Osteoblast (primary cell): ENCODE measurements around the gene KCNC3. TPM values are rescaled to one million over a fixed set of nuclear protein-coding genes. Genes with fewer than 3 reads are reported as not detected.
"Not testable (repeated sequence)": the region's sequence is repeated elsewhere in the genome, so short reads cannot be mapped to it uniquely, and the experiment has no call there.

ENCODE experiments used
- DNase-seq: peaks from one replicate; pipeline ENCODE4 v3.0.0; 2011; ENCODE audit warnings: low spot score, mixed read lengths; ENCODE audit not compliant: insufficient read length; ENCODE audit errors: missing footprints
- H2AFZ ChIP-seq: 2 replicates; pipeline ENCODE4 v1.6.0; 2011; ENCODE audit warnings: mild to moderate bottlenecking, low read length
- H3K27ac ChIP-seq: 2 replicates; pipeline ENCODE4 v1.5.1; 2011; ENCODE audit warnings: mild to moderate bottlenecking, low read depth, low read length, moderate library complexity
- H3K27me3 ChIP-seq: 2 replicates; pipeline ENCODE4 v1.6.0; 2012; ENCODE audit warnings: mild to moderate bottlenecking, control low read depth, inconsistent platforms, low read length, moderate library complexity; ENCODE audit not compliant: insufficient read depth
- H3K36me3 ChIP-seq: 2 replicates; pipeline ENCODE4 v1.5.1; 2011; ENCODE audit warnings: mild to moderate bottlenecking, low read length, control low read depth, moderate library complexity; ENCODE audit not compliant: insufficient read depth
- H3K4me1 ChIP-seq: 2 replicates; pipeline ENCODE4 v1.5.1; 2011; ENCODE audit warnings: mild to moderate bottlenecking, low read length, control low read depth, moderate library complexity; ENCODE audit not compliant: insufficient read depth
- H3K4me2 ChIP-seq: 2 replicates; pipeline ENCODE4 v1.6.0; 2011; ENCODE audit warnings: mild to moderate bottlenecking, low read length; ENCODE audit not compliant: insufficient read depth
- H3K4me3 ChIP-seq: fragments of 200-600 bp; sonication (generic); 3 replicates; pipeline ENCODE4 v1.5.1; 2012; ENCODE audit warnings: mild to moderate bottlenecking, low read length, inconsistent platforms; ENCODE audit not compliant: insufficient read depth
- H3K79me2 ChIP-seq: 2 replicates; pipeline ENCODE4 v1.6.0; 2012; ENCODE audit warnings: mild to moderate bottlenecking, low read length, control low read depth, inconsistent platforms; ENCODE audit not compliant: insufficient read depth
- H3K9me3 ChIP-seq: 2 replicates; pipeline ENCODE4 v1.5.1; 2011; ENCODE audit warnings: low read depth, low read length, control low read depth
- H4K20me1 ChIP-seq: 2 replicates; pipeline ENCODE4 v1.6.0; 2012; ENCODE audit warnings: mild to moderate bottlenecking, low read length, control low read depth; ENCODE audit not compliant: insufficient read depth
- total RNA-seq: library from RNA; depleted of rRNA; stranded (reverse); fragments of >200 nt; gene quantifications from 2 replicates; pipeline ENCODE4 v1.2.3, GENCODE V29; 2012
- TF ChIP-seq, protein P1 (sequence below): IDR thresholded peaks from 2 replicates; pipeline ENCODE4 v1.5.1; 2011; ENCODE audit warnings: mild to moderate bottlenecking, low read depth, low read length, moderate library complexity; ENCODE audit errors: extremely low read depth

The KCNC3 gene
- total RNA-seq, 1 donor, result not detected

DNA sequence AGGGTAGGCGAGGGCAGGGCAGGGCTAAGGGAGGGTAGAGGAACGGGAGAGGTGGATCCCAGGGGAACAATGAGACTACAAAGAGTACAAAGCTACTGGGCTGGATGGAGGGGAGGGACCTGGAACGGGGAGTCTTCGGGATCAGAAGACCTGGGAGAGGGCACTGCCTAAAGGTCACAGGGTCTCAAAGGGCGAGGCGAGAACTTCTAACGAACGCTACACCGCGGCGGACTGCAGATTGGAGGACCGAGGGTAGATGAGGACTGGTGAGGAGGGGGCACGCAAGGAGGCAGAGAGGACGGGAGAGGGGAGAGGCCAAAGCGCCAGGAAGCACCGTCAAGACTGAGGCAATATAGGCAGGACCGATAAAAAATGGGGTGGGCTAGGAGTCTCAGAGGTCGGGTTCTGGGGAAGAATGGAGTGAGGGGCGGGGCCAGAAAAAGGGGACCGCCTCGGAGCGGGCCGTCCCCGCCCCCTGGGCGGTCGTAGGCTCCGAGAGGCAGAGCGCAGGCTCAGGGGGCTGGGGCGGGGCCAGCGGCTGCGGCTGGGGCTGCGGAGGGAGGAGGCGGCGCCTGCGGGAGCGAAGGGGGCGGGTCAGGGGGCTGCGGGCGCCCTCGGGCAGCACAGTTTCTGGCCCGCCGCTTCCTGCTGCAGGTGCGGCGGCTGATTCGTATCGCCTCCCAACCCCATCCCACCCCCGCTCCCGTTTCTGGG is 1.3 kb upstream of the KCNC3 start:
- no peak overlapping the region for H2AFZ ChIP-seq
- no peak overlapping the region for H3K27ac ChIP-seq
- H3K79me2 ChIP-seq, result no peaks in the 10 kb centered on the region
- no peaks in the 10 kb centered on the region for H3K9me3 ChIP-seq
- H3K27me3 ChIP-seq, result peaks cover 60% of the 10 kb centered on the region
- peak; percentile 92 for DNase-seq
- TF ChIP-seq, protein P1, sequence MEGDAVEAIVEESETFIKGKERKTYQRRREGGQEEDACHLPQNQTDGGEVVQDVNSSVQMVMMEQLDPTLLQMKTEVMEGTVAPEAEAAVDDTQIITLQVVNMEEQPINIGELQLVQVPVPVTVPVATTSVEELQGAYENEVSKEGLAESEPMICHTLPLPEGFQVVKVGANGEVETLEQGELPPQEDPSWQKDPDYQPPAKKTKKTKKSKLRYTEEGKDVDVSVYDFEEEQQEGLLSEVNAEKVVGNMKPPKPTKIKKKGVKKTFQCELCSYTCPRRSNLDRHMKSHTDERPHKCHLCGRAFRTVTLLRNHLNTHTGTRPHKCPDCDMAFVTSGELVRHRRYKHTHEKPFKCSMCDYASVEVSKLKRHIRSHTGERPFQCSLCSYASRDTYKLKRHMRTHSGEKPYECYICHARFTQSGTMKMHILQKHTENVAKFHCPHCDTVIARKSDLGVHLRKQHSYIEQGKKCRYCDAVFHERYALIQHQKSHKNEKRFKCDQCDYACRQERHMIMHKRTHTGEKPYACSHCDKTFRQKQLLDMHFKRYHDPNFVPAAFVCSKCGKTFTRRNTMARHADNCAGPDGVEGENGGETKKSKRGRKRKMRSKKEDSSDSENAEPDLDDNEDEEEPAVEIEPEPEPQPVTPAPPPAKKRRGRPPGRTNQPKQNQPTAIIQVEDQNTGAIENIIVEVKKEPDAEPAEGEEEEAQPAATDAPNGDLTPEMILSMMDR, result no peak
- no peak overlapping the region for H3K4me3 ChIP-seq
- H4K20me1 ChIP-seq, result no peaks in the 10 kb centered on the region
- H3K4me2 ChIP-seq, result no peak overlapping the region
- H3K36me3 ChIP-seq, result no peaks in the 10 kb centered on the region
- peaks cover 9% of the 10 kb centered on the region for H3K4me1 ChIP-seq

DNA sequence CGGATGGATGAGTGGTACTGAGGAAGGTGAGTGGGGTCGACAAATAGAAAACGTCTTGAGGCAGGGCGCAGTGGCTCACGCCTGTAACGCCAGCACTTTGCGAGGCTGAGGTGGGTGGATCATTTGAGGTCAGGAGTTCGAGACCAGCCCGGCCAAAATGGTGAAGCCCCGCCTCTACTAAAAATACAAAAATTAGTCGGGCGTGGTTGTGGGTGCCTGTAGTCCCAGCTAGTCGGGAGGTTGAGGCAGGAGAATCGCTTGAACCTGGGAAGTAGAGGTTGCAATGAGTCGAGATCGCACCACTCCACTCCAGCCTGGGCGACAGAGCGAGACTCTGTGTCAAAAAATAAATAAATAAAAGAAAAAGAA is 733 bp upstream of the KCNC3 start:
- H2AFZ ChIP-seq, H3K9me3 ChIP-seq, H3K4me3 ChIP-seq, H3K36me3 ChIP-seq, H3K4me1 ChIP-seq, H3K27ac ChIP-seq, DNase-seq, H3K79me2 ChIP-seq, H4K20me1 ChIP-seq: not testable (repeated sequence)
- Histone ChIP-seq H3K4me2 (peak overlapping the region; percentile 69), H3K27me3 (peaks cover 60% of the 10 kb centered on the region)

- TF ChIP-seq, protein P1, result no peak
- Histone ChIP-seq H3K4me3 (no peak overlapping the region), H3K27ac (no peak overlapping the region), H2AFZ (no peak overlapping the region), H3K36me3 (no peaks in the 10 kb centered on the region), H3K4me1 (peaks cover 7% of the 10 kb centered on the region), H4K20me1 (no peaks in the 10 kb centered on the region), H3K4me2 (no peak overlapping the region), H3K79me2 (no peaks in the 10 kb centered on the region), H3K27me3 (peaks cover 60% of the 10 kb centered on the region), H3K9me3 (no peaks in the 10 kb centered on the region)
- no peak for DNase-seq
Observed at GRCh38 chr19:50328873-50329145, 368 bp downstream of the KCNC3 start.

DNA sequence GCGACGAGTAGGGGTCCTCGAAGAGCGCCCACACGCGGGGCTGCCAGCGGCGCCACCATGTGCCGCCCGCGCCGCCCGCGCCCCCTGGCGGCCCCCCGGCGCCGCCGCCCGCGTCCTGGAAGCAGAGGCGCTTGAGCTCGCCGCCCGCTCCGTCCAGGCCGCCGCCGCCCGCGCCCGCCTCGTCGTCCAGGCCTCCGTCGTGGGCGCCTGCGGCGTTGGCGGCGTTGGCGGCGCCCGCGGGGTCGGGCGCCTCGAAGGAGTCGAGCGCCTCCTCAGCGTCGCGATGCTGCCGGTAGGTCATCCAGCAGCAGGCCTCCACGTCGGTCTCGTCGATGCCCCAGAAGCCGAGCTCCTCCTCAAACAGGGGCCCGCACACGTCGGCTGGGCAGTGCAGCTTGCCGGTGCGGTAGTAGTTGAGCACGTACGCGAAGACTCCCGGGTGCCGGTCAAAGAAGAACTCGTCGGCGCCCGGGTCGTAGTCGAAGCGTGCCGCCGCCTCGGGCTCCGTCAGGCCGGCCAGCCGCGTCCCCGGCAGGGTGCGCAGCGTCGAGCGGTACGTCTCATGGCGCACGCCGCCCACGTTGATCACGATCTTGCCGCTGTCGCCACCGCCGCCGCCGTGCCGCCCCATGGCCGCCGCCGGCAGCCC is 829 bp downstream of the KCNC3 start:
- no peak overlapping the region for H3K4me2 ChIP-seq
- no peaks in the 10 kb centered on the region for H3K79me2 ChIP-seq
- H3K9me3 ChIP-seq, result no peaks in the 10 kb centered on the region
- H3K27ac ChIP-seq, result no peak overlapping the region
- DNase-seq, result peak; percentile 86
- H3K36me3 ChIP-seq, result no peaks in the 10 kb centered on the region
- H2AFZ ChIP-seq, result no peak overlapping the region
- no peak overlapping the region for H3K4me3 ChIP-seq
- peaks cover 60% of the 10 kb centered on the region for H3K27me3 ChIP-seq
- TF ChIP-seq, protein P1, result no peak
- no peaks in the 10 kb centered on the region for H4K20me1 ChIP-seq
- peaks cover 2% of the 10 kb centered on the region for H3K4me1 ChIP-seq
